ENCODE measurements around the gene THADA.

The THADA gene

GRCh38 chr2:43268066-43268953 lies 327.5 kb downstream of the THADA start:
- DNase-seq = peak; percentile 24 to 31

- no peak for DNase-seq
These were observed 328.5 kb downstream of the THADA start for GRCh38 chr2:43267381-43267780.

- DNase-seq = peak; percentile 42 to 57
These were observed 329.1 kb downstream of the THADA start for GRCh38 chr2:43266711-43267111.

- DNase-seq = no peak
These were observed 330.4 kb downstream of the THADA start for GRCh38 chr2:43265421-43265820.

GRCh38 chr2:43265001-43265400 lies 330.8 kb downstream of the THADA start:
- no peak for DNase-seq

GRCh38 chr2:43262951-43263350 lies 332.9 kb downstream of the THADA start:
- peak in 1 of 2 donors; percentile 27 for DNase-seq

- DNase-seq = no peak
These were observed 333.6 kb downstream of the THADA start for GRCh38 chr2:43262239-43262638.

GRCh38 chr2:43259512-43259911 lies 336.3 kb downstream of the THADA start:
- DNase-seq = no peak

GRCh38 chr2:43258547-43259156 lies 337.2 kb downstream of the THADA start:
- DNase-seq = no peak

GRCh38 chr2:43255296-43255910 lies 340.4 kb downstream of the THADA start:
- DNase-seq = no peak

GRCh38 chr2:43254331-43254730 lies 341.5 kb downstream of the THADA start:
- DNase-seq = no peak

- DNase-seq = no peak
These were observed 344.6 kb downstream of the THADA start for GRCh38 chr2:43251171-43251731.

- no peak for DNase-seq
These were observed 345.8 kb downstream of the THADA start for GRCh38 chr2:43250015-43250414.

GRCh38 chr2:43248621-43249020 lies 347.2 kb downstream of the THADA start:
- no peak for DNase-seq

- DNase-seq = no peak
These were observed 349.2 kb downstream of the THADA start for GRCh38 chr2:43246641-43247040.

GRCh38 chr2:43241558-43241957 lies 354.3 kb downstream of the THADA start:
- no peak for DNase-seq

- DNase-seq = no peak
These were observed 355.1 kb downstream of the THADA start for GRCh38 chr2:43240766-43241150.

- peak; percentile 65 to 72 for DNase-seq
These were observed 355.7 kb downstream of the THADA start for GRCh38 chr2:43239981-43240765.

- DNase-seq = no peak
These were observed 357.0 kb downstream of the THADA start for GRCh38 chr2:43238813-43239212.

- no peak for DNase-seq
These were observed 357.7 kb downstream of the THADA start for GRCh38 chr2:43238176-43238575.

GRCh38 chr2:43233218-43234212 lies 362.3 kb downstream of the THADA start:
- DNase-seq = peak; percentile 57 to 81

Data from inflammatory macrophage (primary cell).